Erythroblast (primary cell): ENCODE measurements around the gene FASLG.

Experiments
- DNase-seq, 2 experiments: peaks; one replicate each; lab custom pipeline; 2025; lab: John Stamatoyannopoulos, UW
- GATA1 ChIP-seq: IDR thresholded peaks from 2 replicates; pipeline ENCODE4 v1.6.1; 2011; ENCODE audit warnings: low read depth, mild to moderate bottlenecking, control low read depth, low read length, moderate library complexity
- POLR2A ChIP-seq: IDR thresholded peaks from 2 replicates; pipeline ENCODE4 v1.6.1; 2011; ENCODE audit warnings: mild to moderate bottlenecking, low read length

The FASLG gene

DNA sequence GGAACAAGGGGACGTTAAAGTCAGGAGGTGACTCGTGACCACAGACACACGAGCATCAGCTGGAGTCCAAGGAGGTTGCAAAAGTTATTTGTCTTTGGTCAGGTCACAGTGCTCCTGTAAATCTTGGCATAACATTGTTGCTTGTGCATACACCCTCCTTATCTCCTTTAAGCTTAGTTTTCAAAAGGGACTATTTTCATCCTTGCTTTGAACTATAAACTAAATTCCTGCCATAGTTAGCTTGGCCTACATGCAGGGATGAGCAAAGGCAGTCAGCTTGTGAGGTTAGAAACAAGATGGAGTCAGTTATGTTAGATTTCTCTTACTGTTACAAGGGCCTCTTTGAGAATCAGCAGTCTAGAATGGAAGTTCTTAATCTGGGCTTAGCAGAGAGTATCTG is 28.0 kb upstream of the FASLG start:
- TF ChIP-seq POLR2A, result no peak
- no peak for TF ChIP-seq GATA1
- no peak for DNase-seq

DNA sequence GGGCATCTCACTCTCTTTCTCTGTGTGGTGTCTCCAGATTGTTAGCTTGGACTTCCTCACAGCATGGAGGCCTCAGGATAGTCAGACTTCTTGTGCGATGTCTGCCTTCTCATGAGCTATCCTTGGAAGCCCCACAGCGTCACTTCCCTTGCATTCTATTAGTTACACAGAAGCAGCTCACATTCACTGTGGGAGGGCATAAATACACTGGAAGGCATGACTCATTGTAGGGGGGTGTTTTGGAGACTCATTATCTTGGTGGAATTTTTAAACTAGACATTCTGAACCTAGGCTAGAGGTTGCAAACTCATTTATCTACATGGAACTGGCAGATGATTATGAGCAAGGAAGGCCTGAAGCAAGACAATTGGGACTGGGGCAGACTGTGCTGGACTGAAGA is 21.4 kb upstream of the FASLG start:
- no peak for DNase-seq
- TF ChIP-seq POLR2A, result peak; percentile 18
- TF ChIP-seq GATA1, result no peak

DNA sequence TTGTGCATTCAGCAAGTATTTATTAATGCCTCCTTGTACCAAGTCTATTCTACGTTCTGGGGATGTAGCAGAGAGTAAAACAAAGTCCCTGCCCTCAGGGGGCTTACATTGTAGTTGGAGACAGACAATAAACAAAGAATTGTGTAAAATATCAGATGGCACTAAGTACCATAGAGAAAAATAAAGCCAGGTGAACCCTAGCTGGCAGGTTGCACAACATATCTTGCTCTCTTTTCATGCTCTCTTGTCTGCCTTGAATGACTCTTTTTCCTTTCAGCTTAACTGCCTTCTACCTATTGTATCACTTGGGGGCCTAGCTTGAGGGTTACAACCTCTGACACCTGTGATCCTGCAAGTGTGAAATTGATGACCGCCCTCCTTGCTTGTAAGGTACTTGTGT is 20.7 kb upstream of the FASLG start:
- TF ChIP-seq POLR2A, result no peak
- TF ChIP-seq GATA1, result no peak
- no peak for DNase-seq

DNA sequence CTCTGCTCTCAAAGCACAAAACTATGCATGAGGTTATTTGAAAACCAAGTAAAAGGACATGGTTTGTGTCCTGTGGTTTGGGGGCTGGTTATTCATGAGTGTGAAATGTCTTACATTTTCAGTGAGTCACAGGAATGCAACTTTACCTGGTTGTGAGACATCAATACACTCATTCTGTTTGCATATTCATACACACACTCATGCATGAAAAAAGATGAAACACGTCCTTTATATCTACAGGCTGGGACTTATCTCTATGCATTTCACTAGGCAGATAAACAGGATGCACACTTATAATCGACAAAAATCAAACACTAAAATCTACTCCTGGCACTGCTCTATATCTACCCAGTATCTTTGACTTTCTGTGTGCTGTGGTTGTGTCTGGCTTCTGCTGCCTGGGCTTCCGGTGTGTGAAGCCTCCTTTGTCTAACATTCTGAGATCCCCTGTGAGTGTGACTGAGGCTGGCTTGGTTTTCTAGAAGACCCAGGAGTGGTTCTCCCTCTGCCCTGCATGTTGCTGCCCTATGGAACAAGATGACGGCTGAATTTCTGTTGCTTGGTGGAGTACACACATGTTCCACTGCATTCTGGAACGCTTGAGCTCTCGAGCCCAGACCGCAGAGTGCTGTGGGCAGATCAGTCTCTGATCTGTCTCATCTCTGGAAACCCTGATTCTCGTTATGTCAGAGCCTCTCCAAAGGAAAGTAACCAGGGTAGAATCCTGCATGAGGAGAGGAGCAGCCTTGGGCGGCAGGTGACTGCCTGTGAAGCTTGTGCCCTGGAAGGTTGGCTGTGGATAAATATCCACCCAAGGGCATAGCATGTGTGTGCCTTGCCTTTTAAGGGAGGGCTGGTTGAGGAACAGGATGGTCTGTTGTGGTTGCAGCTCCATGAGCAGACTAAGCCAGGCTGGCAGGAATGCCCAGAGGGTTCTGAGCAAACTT is 19.7 kb upstream of the FASLG start:
- no peak for DNase-seq
- TF ChIP-seq POLR2A (no peak), GATA1 (no peak)

DNA sequence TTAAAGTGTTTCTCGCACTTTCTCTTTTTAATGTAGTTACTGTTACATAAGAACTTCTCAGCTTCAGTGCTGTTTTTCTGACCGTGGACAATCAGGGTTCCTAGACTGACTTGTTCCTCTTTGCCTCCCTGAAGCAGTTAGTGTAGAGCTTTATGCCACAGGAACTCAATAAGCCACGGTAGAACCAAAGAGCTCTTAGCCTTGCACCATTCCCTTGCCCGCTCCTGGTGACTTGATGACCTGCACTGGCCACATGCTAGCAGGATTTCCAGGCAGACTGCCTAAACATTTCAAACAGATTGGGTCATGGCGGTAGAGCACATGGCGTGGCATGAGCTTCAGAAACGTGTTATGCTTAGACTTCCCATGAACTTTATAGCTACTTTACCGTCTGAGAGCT is 18.8 kb upstream of the FASLG start:
- DNase-seq, result no peak
- TF ChIP-seq GATA1 (no peak), POLR2A (no peak)

DNA sequence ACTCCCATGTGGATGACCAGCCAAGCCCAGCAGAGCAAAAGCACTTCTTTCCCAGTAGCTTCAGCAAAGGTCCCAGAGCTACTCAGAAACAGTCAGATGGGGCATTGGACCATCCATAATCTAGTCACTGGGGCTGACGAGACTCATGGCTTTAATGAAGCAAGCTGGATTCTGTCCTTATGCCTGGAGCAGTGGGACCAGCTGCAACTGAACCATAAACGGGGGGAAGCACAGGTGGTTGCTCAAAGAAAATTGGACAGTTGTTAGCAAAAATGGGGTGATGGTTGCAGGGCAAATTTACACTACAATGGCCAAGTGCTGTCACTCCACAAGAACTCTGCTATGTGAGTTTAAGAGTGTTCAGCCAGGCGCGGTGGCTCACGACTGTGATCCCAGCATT is 17.4 kb upstream of the FASLG start:
- DNase-seq, result no peak
- no peak for TF ChIP-seq GATA1
- no peak for TF ChIP-seq POLR2A

DNA sequence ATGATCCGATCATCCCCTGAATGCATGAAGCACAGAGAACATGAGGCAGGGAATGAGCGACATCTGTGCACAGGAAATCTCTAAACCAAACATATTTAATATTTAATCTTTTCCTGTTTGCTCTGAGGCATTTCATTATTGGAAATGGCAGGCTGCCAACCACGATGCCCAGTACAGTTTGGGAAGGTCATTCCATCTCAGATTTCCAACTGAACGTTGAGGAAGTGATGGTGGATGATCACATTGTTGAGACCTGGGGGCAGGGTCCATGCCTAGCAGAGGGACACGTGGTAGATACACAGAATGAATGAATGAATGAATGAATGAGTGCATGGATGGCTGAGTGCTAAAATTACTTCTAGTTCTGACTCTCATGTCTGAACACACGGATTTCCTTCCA is 15.9 kb upstream of the FASLG start:
- TF ChIP-seq GATA1, result no peak
- no peak for TF ChIP-seq POLR2A
- DNase-seq, result no peak

DNA sequence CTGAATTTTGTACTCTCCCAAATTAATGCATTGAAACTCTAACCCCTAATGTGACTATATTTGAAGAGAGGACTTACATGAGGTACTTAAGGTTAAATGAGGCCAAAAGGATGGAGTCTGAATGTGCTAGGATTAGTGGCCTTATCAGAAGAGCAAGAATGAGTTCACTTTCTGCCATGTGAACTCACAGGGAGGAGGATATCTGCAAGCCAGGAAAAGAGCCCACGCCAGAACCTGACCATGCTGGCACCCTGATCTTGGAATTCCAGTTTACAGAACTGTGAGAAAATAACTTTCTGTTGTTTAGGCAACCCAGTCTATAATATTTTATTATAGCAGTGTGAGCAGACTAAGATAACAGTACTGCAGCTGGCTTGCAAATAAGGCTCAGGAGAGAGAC is 12.2 kb upstream of the FASLG start:
- no peak for DNase-seq
- TF ChIP-seq POLR2A (no peak), GATA1 (no peak)

DNA sequence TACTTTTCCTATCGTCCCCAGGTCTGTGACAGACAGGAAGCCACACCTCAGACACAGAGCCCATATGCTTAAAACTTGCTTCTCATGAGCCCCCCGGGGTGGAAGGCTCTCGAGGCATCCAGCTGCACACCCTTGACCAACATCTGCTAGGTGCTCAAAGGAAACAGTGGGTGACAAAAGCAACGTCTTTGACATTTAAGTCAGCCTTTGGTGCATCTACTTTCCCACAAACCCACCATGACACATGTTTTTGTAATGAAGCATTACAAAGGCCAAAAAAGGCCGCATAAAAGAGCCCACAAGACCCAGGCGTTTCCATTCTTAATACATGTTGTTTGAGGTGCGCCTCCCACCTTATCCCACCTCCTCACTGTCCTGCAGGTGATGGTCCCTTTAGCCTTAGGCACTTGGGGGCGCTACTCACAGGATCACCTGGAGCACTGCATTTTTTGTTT is 11.8 kb upstream of the FASLG start:
- DNase-seq, result no peak

DNA sequence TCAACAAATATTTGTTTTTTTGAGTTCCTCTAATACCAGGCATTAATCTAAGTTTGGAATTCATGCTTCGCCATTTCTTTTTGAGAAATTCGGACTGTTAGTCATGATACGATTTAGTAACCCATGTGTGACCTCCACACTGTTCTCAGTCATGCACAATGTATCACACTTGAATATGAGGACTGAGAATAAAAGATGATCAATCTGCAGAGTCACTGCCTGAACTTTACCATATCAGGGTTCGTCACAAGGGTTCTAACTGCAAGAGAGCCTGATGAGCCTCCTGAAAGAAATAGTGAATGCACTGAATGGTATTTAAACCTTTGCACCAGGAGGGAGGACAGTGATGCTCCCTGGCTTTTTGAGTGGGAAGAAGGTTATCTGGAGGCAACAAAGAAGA is 10.9 kb upstream of the FASLG start:
- TF ChIP-seq GATA1, result no peak
- TF ChIP-seq POLR2A, result no peak

More for the DNA sequence above, 11.8 kb upstream of the FASLG start:
- no peak for TF ChIP-seq GATA1

DNA sequence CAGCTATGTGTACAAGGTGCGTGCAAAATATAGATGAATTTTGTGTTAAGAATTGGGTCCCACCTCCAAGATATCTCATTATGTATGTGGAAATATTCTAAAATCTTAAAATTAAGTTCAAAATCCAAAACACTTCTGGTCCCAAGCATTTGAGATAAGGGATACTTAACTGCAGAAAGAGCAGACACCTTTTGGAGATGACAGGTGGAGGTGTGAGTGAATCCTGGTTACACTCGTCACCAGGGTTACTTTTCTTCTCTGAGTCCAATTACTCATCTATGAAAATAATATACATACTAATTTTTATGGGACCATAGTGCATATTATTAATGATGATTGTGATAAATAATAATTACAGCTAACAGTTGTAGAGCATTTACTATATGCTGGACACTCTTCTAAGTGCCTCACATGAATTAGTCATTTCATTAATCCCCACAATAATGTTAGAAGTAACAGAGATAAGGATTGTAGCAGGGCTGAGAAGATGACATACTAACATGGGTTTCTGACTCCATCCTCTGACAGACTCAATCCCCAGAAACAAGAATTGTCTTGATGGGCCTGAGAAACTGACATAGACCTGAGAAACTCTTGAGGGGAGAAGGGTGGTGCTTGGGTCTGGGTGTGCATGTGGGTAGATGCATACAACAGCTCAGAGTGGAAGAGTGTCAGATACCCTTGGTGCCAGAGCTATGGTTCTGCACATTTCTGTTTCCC is 8.3 kb upstream of the FASLG start:
- TF ChIP-seq POLR2A (no peak), GATA1 (no peak)

More for the DNA sequence above, 10.9 kb upstream of the FASLG start:
- no peak for DNase-seq

DNA sequence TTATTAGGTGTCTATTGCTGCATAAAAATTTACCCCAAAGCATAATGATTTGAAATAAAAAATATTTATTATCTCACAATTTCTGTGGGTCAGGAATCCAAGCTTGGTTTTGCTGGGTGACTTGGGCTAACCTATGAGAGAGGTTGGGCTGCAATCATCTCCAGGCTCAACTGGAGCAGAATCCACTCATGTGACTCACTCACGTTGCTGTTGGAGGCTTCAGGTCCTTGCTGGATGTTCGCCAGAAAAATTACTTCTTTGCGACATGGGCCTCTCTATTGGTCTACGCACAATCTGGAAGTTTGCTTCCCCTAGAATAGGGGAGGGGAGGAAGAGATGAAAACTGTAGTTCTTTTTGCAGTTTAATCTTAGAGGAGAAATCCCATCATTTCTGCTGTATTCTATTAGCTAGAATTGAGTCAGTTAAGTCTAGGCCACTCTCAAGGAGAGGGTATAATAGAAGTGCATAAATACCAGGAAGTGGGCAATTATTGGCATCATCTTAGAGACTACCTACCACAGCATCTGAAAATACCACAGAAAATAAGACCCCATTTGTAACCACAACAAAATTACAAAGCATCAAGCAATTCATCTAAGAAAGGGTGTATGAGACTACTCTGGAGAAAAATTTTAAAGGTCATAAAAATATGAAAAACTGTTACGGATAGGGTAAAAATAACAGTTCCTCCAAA is 5.7 kb upstream of the FASLG start:
- no peak for DNase-seq
- TF ChIP-seq POLR2A (no peak), GATA1 (no peak)

More for the DNA sequence above, 8.3 kb upstream of the FASLG start:
- DNase-seq, result no peak

DNA sequence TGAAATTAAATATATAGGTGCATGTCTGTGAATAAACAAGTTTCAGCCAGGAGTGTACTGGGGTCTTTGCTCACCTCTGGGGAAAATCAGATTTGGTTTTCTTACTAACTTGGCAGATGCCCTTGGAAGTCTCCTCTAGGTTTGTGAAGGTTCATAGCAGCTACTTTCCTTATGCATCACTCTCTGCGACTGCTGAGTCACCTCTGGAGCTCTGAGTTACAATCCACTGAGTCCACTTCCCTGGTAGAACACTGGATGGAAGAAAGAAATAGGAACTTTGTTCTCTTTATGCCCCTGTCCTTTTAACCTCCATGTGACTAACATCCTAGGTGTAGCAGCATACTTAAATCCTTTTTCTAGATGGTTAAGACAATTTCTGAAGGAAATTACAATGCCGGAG is 4.4 kb upstream of the FASLG start:
- peak in 1 of 2 experiments; percentile 5 for DNase-seq
- TF ChIP-seq POLR2A (no peak), GATA1 (no peak)
